NCI-H510A treated with DMSO at 0.1 percent for 48 hours (cell line): ENCODE data around the gene RPL41.

Experiments used
- DNase-seq: peaks from one replicate; lab custom pipeline; 2025; lab: John Stamatoyannopoulos, UW

Gene RPL41

GRCh38 chr12:56127888-56128669 is 11.6 kb downstream of the RPL41 start, which contains the start of gene ESYT1:
TSS of gene ESYT1 (plus strand) at chr12:56128267. CDS start at chr12:56128320, 53 bp downstream.
- peak; percentile 99 for DNase-seq

- DNase-seq, result no peak
Observed at GRCh38 chr12:56128670-56129205, 12.3 kb downstream of the RPL41 start.

- DNase-seq, result peak; percentile 70
Observed at GRCh38 chr12:56129206-56129941, 12.9 kb downstream of the RPL41 start.

GRCh38 chr12:56129942-56130495 is 13.6 kb downstream of the RPL41 start:
- DNase-seq, result no peak

- no peak for DNase-seq
Observed at GRCh38 chr12:56130876-56131275, 14.4 kb downstream of the RPL41 start.

- no peak for DNase-seq
Observed at GRCh38 chr12:56134897-56135296, 18.5 kb downstream of the RPL41 start.

GRCh38 chr12:56137853-56138571 is 21.6 kb downstream of the RPL41 start:
- DNase-seq, result no peak

- DNase-seq, result no peak
Observed at GRCh38 chr12:56141946-56142784, 25.7 kb downstream of the RPL41 start.

GRCh38 chr12:56143217-56143616 is 26.8 kb downstream of the RPL41 start:
- no peak for DNase-seq

GRCh38 chr12:56143870-56144269 is 27.4 kb downstream of the RPL41 start:
- no peak for DNase-seq

- DNase-seq, result no peak
Observed at GRCh38 chr12:56145217-56145616, 28.8 kb downstream of the RPL41 start.

GRCh38 chr12:56146492-56147460 is 30.3 kb downstream of the RPL41 start:
- no peak for DNase-seq

- DNase-seq, result no peak
Observed at GRCh38 chr12:56150563-56150962, 34.1 kb downstream of the RPL41 start.

- DNase-seq, result peak; percentile 78
Observed at GRCh38 chr12:56151672-56152131, 35.3 kb downstream of the RPL41 start.

GRCh38 chr12:56152132-56152755 is 35.8 kb downstream of the RPL41 start, which contains the start of gene MYL6B:
TSS of gene MYL6B (plus strand) at chr12:56152587. CDS start at chr12:56153919, 1,332 bp downstream.
- peak; percentile 90 for DNase-seq

GRCh38 chr12:56152756-56153677 is 36.6 kb downstream of the RPL41 start:
- DNase-seq, result peak; percentile 63

- no peak for DNase-seq
Observed at GRCh38 chr12:56153678-56154065, 37.2 kb downstream of the RPL41 start.

GRCh38 chr12:56154246-56154771 is 37.9 kb downstream of the RPL41 start:
- no peak for DNase-seq
